Nephron (organoid): ENCODE data around the gene CYTH4.
A peak's percentile ranks its signal among the peaks of the same experiment; 100 is the strongest.

ENCODE experiments used
- H3K27ac Mint-ChIP-seq, 3 experiments: 2 replicates each; pipeline ENCODE4 v1.8.0; 2020; ENCODE audit warnings: mixed read lengths in 3 of 3, mild to moderate bottlenecking in 2 of 3, moderate library complexity in 1 of 3
- H3K27me3 Mint-ChIP-seq: 2 replicates; pipeline ENCODE4 v1.8.0; 2021; ENCODE audit warnings: low read depth, mild to moderate bottlenecking, moderate library complexity, mixed read lengths
- H3K36me3 Mint-ChIP-seq: 2 replicates; pipeline ENCODE4 v1.8.0; 2020; ENCODE audit warnings: low read depth, mixed read lengths
- H3K4me1 Mint-ChIP-seq: 2 replicates; pipeline ENCODE4 v1.8.0; 2020; ENCODE audit warnings: mixed read lengths
- H3K4me3 Mint-ChIP-seq, 3 experiments: 2 replicates each; pipeline ENCODE4 v1.8.0; 2020; ENCODE audit warnings: mild to moderate bottlenecking in 3 of 3, mixed read lengths in 3 of 3, moderate library complexity in 2 of 3
- H3K9me3 Mint-ChIP-seq: 2 replicates; pipeline ENCODE4 v1.8.0; 2020; ENCODE audit warnings: mixed read lengths
- CTCF ChIP-seq, 3 experiments: fragments of 200-600 bp; sonication (generic); IDR thresholded peaks; one replicate each; pipeline ENCODE4 v1.5.0; 2021; ENCODE audit warnings: antibody characterized with exemption in 3 of 3; ENCODE audit not compliant: unreplicated experiment in 3 of 3

The CYTH4 gene

GRCh38 chr22:37363261-37363992 lies 81.1 kb downstream of the CYTH4 start:
- peak overlapping the region in 2 of 3 experiments; percentile 19 to 40 for H3K27ac Mint-ChIP-seq
- no peak for TF ChIP-seq CTCF (IDR thresholded peaks at IDR 0.05; ENCODE audit: unreplicated experiment in 3 of 3)
- H3K4me1 Mint-ChIP-seq, result peaks cover 69% of the 10 kb centered on the region
- peaks cover 9% of the 10 kb centered on the region for H3K27me3 Mint-ChIP-seq
- H3K4me3 Mint-ChIP-seq, result peak overlapping the region in 1 of 3 experiments; percentile 7
- no peaks in the 10 kb centered on the region for H3K36me3 Mint-ChIP-seq
- H3K9me3 Mint-ChIP-seq, result no peaks in the 10 kb centered on the region
